CD4-positive, alpha-beta T cell treated with Interleukin-1 beta for 1 hour (primary cell): ENCODE results near the gene SPAG16.

Source experiments
- DNase-seq, 2 donors: peaks; one replicate each; pipeline ENCODE4 v3.0.0-alpha.2; 2020 to 2022

Gene SPAG16

DNA sequence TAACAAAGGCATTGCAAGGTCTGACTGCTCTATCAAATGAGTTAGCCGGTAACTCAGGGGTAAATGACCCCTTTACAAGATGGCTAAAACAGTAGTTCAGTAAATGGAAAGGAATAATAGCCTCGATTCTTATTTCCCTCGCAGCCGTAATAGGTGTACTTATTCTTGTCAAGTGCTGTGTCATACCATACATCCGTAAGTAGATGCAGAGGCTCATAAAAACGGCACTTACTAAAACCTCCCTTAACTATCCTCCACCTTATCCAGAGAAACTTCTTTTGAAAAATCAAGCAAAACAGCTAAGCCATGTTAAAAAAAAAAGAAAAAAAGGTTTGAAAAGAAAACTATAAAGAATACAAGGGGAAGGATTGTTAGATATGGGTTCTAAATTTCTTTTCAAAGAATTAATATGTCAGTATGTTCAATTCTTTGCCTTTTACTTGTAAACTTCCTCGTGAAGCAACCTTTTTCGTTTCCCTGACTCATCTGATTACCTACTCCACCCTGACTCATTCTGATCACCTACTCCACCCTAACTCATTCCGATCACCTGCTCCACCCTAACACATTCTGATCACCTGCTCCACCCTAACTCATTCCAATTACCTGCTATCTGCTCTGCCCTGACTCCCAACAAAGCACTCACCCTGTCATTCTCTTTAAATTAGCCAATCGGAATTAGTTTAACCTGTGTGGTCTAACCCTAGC, 127.5 kb downstream of the SPAG16 start:
- DNase-seq = no peak

GRCh38 chr2:213415093-213415492, 130.8 kb downstream of the SPAG16 start:
- DNase-seq = no peak

DNA sequence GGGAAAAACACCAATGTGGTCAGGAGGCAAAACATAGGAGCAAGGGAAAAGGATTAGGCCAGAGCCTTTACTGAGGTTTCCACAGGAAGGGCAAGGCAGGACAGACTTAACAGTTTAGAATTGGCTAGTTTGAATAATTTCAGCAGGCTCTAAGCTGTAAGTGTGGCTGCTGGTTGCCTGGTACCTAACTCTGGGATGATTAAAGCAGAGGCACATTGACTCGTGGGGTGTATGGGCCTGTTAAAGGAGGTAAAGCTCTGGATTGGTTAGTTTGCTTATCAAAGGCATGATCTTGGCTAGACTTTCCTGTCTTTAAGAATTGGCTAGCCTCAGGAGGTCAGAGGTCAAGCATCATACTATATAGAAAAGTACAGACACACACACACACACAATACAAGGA, 132.6 kb downstream of the SPAG16 start:
- DNase-seq = no peak

GRCh38 chr2:213419980-213420379, 135.7 kb downstream of the SPAG16 start:
- no peak for DNase-seq

- no peak for DNase-seq
Measured at GRCh38 chr2:213420828-213421385, 136.6 kb downstream of the SPAG16 start.

- no peak for DNase-seq
Measured at GRCh38 chr2:213422211-213422610, 137.9 kb downstream of the SPAG16 start.

- DNase-seq = no peak
Measured at GRCh38 chr2:213425618-213426017, 141.4 kb downstream of the SPAG16 start.

GRCh38 chr2:213429516-213429915, 145.3 kb downstream of the SPAG16 start:
- no peak for DNase-seq

DNA sequence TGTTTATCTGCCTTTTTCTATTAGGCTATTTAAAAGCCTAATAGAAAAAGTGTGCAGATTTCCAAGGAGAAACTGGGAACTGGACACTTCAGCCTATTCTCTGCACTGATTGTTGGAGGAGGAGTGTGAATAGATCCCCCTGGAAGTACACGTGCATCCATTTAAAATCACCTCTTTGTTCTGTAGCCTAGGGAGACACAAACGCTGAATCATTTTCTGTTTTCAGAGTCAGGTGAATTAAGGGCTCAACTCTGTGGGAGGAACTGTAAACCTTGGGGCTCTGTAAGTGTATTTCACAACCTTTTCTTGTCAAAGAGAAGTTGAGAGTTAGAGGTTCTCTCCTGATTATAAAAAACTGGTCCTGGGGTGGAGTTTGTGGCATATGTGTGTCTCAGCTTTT, 159.7 kb downstream of the SPAG16 start:
- no peak for DNase-seq

DNA sequence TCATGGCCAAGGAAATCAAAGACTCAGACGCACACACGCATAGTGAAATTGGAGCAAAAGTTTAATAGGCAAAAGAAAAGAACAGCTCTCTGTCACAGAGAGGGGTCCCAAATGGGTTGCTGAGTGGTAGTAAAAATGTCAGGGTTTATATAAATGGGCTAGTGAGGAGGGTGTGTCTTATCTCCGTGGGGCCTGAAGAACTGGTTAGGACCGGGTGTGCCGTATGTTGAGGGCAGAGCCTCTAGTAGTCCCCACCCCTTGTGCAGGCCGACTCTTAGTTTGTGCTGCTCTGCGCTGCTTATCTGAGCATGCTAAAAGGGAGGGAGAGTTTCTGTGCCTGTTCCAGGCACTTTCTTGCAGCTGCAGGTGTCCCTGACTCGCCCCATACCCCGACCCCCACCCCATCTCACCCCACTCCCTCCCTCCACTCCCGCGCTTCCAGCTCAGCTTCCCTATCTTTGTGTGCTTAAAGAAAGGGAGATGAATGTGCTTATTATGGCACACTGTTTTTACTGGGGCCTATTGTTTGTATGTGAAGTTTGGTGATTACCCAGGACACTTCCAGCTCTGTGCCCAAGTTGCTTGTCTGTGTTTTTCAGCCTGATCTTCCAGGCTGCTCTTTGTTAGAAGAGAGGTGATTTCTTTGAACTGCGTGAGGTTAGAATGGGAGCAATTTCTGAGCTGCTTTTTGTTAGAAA, 167.4 kb downstream of the SPAG16 start:
- no peak for DNase-seq

DNA sequence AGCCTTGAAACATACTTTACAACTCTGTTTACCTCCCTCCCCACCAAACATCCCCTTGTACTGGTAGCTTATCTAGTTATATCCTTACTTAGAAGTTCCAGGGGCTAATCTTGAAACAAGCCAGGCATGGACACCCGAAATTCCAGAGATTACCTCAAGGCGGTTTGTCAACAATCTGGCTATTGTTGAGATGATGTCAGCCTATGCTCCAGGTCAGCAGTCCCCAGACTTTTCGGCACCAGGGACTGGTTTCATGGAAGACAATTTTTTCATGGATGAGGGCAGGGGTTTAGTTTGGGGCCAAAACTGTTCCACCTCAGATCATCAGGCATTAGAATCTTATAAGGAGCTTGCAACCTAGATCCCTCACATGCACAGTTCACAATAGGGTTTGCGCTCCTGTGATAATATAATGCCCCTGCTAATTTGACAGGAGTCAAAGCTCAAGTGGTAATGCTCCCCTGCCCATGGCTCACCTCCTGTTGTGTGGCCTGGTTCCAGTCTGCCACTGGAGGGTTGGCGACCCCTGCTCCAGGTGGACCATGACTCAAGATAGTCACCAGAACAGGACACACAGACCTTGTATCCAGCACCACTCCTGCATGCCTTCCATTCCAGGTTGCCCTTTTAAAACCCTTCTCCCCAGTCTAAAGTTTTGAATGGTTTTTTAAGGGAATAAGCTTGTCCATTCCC, 171.2 kb downstream of the SPAG16 start:
- DNase-seq = no peak

DNA sequence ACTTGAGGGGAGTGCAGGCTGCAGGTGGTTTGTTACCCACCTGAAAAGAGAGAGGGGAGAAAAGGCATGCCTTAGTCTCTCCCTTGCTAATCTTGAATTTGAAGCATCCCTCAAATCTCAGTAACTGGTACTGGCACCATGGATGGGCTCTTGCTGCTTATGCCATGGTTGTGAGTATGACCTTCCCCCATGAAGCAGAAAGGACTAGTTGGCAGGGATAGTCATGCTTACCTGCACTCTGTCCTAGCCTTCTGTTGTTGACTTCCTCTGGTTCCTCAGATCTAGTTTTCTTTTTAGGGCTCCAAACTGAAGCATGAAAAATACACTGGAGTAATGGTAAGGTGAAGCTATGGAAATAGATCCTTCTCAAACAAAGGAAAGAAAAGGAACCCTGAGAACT, 191.2 kb downstream of the SPAG16 start:
- DNase-seq = no peak

DNA sequence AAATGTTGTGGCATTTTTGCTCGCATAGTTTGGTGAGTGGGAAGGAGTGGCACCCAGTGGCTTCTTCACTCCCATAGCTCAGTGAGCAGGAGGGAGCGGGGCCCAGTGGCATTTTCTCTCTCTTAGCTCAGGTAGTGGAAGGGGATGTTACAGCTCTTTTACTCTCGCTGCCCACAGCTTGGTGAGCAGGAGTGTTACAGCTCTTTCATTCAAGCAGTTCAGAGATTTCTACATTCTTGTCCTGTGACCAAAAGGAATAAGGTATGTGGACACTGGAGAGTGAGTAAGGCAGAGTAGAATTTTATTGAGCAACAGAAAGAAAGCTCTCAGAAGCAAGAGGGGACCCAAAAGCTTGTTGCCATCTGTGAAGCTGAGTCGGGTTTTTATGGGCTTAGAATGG, 192.4 kb downstream of the SPAG16 start:
- DNase-seq = no peak

DNA sequence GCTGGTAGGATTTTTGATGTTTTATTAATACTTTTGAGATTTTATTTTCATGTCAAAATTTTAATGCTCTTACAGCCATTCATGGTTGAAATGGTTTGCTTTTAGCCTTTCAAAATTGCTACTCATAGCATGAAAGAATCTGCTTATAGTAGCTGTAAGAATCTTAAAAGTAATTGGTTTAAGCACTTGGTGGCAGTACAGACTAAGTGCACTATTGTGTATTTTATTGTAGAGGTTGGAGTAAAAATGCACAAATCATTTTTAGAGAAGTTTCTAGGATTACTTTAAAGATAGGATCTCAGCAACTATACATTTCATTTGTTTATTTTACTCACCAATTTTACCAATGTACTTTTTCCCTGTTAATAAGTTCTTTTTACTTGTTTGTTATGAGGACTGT, 205.8 kb downstream of the SPAG16 start:
- no peak for DNase-seq

GRCh38 chr2:213491376-213491775, 207.1 kb downstream of the SPAG16 start:
- no peak for DNase-seq

DNA sequence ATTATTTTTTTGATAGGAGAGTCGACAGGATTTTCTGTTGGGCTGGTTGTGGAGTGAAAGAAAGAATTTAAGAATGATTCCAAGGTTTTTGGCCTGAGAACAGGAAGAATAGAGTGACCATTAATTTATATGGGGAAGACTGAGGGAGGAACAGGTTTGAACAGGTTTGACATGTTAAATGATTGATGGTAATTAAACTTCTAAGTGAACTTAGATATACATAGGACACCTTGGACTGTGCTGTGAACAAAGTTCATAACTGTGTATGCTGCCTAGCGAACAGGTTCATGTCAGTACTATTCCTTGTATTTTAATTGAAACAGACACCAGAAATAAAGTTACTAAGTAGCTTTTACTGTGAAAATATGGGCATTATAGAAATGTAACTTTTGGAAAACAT, 212.0 kb downstream of the SPAG16 start:
- no peak for DNase-seq

DNA sequence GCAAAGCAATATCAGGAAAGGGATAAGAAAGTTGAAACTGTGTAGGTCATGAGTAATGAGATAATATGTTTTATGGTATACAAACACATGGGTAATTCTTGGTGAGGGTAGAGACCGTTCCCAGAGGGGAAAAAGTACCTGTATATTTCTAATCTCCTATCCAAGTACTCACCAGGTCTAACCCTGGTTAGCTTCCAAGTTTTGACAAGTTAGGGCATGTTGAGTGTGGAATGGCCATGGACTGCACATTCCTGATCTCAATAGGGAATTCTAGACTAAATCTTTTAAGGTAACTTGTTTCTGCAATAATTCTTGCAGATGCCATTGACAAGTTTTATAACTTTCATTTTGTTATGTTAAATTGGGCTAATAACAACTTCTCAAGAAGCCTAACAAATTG, 216.6 kb downstream of the SPAG16 start:
- DNase-seq = no peak

GRCh38 chr2:213524164-213524563, 239.9 kb downstream of the SPAG16 start:
- no peak for DNase-seq

- no peak for DNase-seq
Measured at GRCh38 chr2:213537579-213537978, 253.3 kb downstream of the SPAG16 start.

DNA sequence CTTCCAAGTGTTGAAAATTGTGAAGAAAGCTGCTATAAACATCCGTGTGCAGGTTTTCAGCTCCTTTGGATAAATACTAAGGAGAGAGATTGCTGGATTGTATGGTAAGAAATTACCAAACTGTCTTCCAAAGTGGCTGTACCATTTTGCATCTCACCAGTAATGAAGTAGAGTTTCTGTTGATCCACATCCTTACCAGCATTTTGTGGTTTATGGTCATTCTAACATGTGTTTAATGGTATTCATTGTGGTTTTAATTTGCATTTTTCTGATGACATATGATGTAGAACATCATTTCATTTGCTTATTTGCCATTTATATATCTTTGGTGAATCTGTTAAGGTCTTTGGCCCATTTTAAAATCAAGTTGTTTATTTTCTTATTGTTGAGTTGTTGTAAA, 260.7 kb downstream of the SPAG16 start:
- no peak for DNase-seq

- DNase-seq = no peak
Measured at GRCh38 chr2:213545481-213545880, 261.2 kb downstream of the SPAG16 start.

DNA sequence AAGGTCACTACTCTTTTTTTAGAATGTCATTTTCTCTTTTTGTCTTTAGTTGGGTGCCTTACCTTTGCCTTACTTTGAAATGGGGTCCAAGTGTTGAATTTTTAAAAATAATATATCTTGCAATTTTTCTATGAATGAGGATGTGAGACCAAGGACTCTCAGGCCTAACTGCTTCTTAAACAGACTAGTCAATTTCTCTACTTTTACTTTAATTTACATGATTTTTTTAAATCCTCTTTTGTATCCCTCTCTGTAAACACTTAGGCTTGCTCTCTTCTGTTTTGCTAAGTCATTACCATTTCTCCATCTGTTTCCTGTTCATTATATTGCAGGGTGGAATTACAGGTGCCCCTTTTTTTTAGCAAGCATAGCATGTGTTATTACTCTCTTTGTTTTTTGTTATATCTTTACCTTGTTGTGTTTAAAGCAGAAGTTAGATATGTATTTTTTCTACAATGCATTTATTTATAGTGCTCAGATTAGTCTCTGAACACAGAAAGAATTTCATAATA, 261.8 kb downstream of the SPAG16 start:
- no peak for DNase-seq

DNA sequence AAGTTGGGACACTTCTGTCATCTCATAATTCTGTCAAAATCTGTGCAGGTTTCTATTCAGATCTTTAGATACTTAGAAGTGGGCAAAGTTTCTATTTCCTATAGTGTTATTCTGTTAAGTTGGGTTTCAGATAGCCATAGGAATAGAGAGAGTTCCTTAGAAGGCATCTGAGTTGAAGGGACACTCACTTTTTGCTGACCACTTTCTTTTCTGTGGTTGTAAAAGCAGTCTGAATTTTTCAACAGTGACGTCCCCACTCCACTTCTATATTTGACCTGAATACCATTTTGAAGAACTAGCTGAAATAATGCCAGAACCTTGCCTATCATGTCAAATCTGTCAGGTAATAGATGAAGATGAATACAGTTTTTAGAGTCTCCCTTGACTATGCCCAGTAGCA, 267.3 kb downstream of the SPAG16 start:
- DNase-seq = no peak

- no peak for DNase-seq
Measured at GRCh38 chr2:213559053-213559452, 274.8 kb downstream of the SPAG16 start.
